Neural cell (in vitro differentiated cells): ENCODE measurements around the gene MTA1. TPM values are rescaled to one million over a fixed set of nuclear protein-coding genes. Genes with fewer than 3 reads are reported as not detected.

Experiments used
- H2AFZ ChIP-seq: fragments of 200-600, 300-800 bp; sonication (generic), shearing (Covaris generic); 2 replicates; pipeline ENCODE4 v1.6.0; 2014; ENCODE audit warnings: low read depth, mild to moderate bottlenecking, antibody characterized with exemption, low read length, moderate library complexity
- H3F3A ChIP-seq: fragments of 200-600 bp; shearing (Covaris generic); 2 replicates; pipeline ENCODE4 v1.6.1; 2016; ENCODE audit warnings: mild to moderate bottlenecking, moderate library complexity, mixed read lengths, antibody characterized with exemption, low read length; ENCODE audit not compliant: insufficient read depth, poor library complexity, severe bottlenecking
- H3K27ac ChIP-seq: fragments of 200-600, 300-800 bp; sonication (generic), shearing (Covaris generic); 2 replicates; pipeline ENCODE4 v1.5.1; 2014; ENCODE audit warnings: mild to moderate bottlenecking, low read length, moderate library complexity
- H3K27me3 ChIP-seq: fragments of 300-800, 200-600 bp; sonication (generic), shearing (Covaris generic); 2 replicates; pipeline ENCODE4 v1.6.0; 2014; ENCODE audit warnings: mild to moderate bottlenecking, low read depth, low read length, moderate library complexity; ENCODE audit not compliant: insufficient read depth
- H3K36me3 ChIP-seq: fragments of 300-800, 200-600 bp; sonication (generic), shearing (Covaris generic); 2 replicates; pipeline ENCODE4 v1.5.1; 2014; ENCODE audit warnings: mild to moderate bottlenecking, antibody characterized with exemption, low read length, moderate library complexity; ENCODE audit not compliant: insufficient read depth
- H3K4me2 ChIP-seq: fragments of 300-800, 200-600 bp; sonication (generic), shearing (Covaris generic); 2 replicates; pipeline ENCODE4 v1.6.0; 2014; ENCODE audit warnings: mild to moderate bottlenecking, low read length
- H3K4me3 ChIP-seq: fragments of 300-800, 200-600 bp; sonication (generic), shearing (Covaris generic); 2 replicates; pipeline ENCODE4 v1.5.1; 2014; ENCODE audit warnings: mild to moderate bottlenecking, low read length, moderate library complexity
- H3K79me2 ChIP-seq: fragments of 200-600 bp; shearing (Covaris generic); replicated peaks from 2 replicates; pipeline ENCODE4 v1.6.0; 2014; ENCODE audit warnings: mild to moderate bottlenecking, low read length, moderate library complexity; ENCODE audit not compliant: insufficient read depth
- H3K9ac ChIP-seq: fragments of 300-800, 200-600 bp; sonication (generic), shearing (Covaris generic); 2 replicates; pipeline ENCODE4 v1.6.1; 2016; ENCODE audit warnings: mild to moderate bottlenecking, low read length, mixed read lengths
- H3K9me2 ChIP-seq: fragments of 200-600 bp; shearing (Covaris generic); 2 replicates; pipeline ENCODE4 v1.6.1; 2016; ENCODE audit warnings: mild to moderate bottlenecking, low read length, mixed read lengths; ENCODE audit not compliant: insufficient read depth
- H3K9me3 ChIP-seq: fragments of 200-600, 300-800 bp; sonication (generic), shearing (Covaris generic); 2 replicates; pipeline ENCODE4 v1.6.1; 2016; ENCODE audit warnings: mild to moderate bottlenecking, mixed run types, low read length, moderate library complexity, mixed read lengths
- H4K20me1 ChIP-seq: fragments of 200-600 bp; shearing (Covaris generic); 2 replicates; pipeline ENCODE4 v1.6.1; 2016; ENCODE audit warnings: mild to moderate bottlenecking, mixed run types; ENCODE audit not compliant: insufficient read depth
- EP300 ChIP-seq: fragments of 450-650 bp; conservative IDR thresholded peaks from 2 replicates; pipeline ENCODE4 v1.6.1; 2014; ENCODE audit warnings: antibody characterized with exemption, mild to moderate bottlenecking, moderate library complexity; ENCODE audit not compliant: poor library complexity, severe bottlenecking
- EZH2 ChIP-seq: fragments of 200-600, 300-800 bp; shearing (Covaris generic), sonication (generic); IDR thresholded peaks from 2 replicates; pipeline ENCODE4 v1.6.1; 2014; ENCODE audit warnings: antibody characterized with exemption, low read length, borderline replicate concordance, mild to moderate bottlenecking; ENCODE audit not compliant: insufficient read depth, poor library complexity, severe bottlenecking
- MXI1 ChIP-seq: fragments of 450-650 bp; conservative IDR thresholded peaks from 2 replicates; pipeline ENCODE4 v1.6.1; 2014; ENCODE audit warnings: antibody characterized with exemption, mild to moderate bottlenecking; ENCODE audit not compliant: poor library complexity, severe bottlenecking
- POLR2AphosphoS5 ChIP-seq: IDR thresholded peaks from 2 replicates; pipeline ENCODE4 v1.6.1; 2012
- RAD21 ChIP-seq: fragments of 450-650 bp; conservative IDR thresholded peaks from 2 replicates; pipeline ENCODE4 v1.6.1; 2014; ENCODE audit warnings: antibody characterized with exemption, mild to moderate bottlenecking, moderate library complexity
- REST ChIP-seq: IDR thresholded peaks from 2 replicates; pipeline ENCODE4 v1.6.1; 2012; ENCODE audit warnings: borderline replicate concordance
- SMC3 ChIP-seq: fragments of 450-650 bp; conservative IDR thresholded peaks from 2 replicates; pipeline ENCODE4 v1.6.1; 2014; ENCODE audit warnings: antibody characterized with exemption, mild to moderate bottlenecking, moderate library complexity; ENCODE audit not compliant: poor library complexity
- TAF1 ChIP-seq: IDR thresholded peaks from 2 replicates; pipeline ENCODE4 v1.6.1; 2012; ENCODE audit warnings: low read depth
- polyA plus RNA-seq: library from polyadenylated mRNA; depleted of rRNA; stranded (reverse); fragments of >200 nt; gene quantifications from 2 replicates; pipeline ENCODE4 v1.2.3, GENCODE V29; 2014
- TF ChIP-seq, protein P1 (sequence below): fragments of 450-650 bp; IDR thresholded peaks from 2 replicates; pipeline ENCODE4 v1.5.1; 2014; ENCODE audit warnings: antibody characterized with exemption, mild to moderate bottlenecking, moderate library complexity; ENCODE audit not compliant: poor library complexity, severe bottlenecking

Gene MTA1
- polyA plus RNA-seq, 1 donor from 2014 or later, result 94.0 TPM

DNA sequence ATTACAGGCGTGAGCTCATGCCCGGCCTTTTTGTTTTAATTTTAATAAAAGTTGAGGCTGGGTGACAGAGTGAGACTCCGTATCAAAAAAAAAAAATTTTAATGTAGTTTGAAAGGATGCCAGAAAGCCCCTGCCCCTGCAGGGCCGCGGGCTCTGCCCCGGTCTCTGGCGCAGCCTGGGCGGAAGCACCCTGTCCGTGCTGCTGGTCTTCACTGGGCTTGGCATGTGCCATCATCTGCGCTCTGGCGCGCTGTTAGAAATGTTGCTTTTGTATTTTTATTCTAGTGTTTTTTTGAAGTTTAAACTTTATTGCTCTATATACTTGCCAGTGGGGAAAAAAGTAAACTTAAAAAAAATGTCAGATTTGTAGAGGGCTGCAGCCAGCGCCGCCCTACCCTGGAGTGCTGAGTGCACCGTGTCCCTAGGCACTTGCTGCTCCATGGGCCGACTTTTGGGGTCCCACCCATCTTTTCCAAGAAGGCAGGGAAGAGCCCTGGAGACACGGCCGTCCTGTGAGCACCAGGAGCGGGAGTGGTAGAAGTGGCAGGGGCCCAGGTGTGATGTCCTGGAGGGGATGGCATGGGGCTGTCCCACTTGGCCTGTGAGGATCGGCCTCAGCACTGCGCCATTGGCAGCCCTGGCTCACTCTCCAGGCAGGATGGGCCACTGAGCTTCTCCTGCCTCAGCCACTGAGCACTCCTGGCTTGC is 4.0 kb downstream of the MTA1 start:
- Histone ChIP-seq H3K4me3 (no peak overlapping the region), H3K36me3 (no peaks in the 10 kb centered on the region), H3K27me3 (no peaks in the 10 kb centered on the region), H3K9me2 (no peaks in the 10 kb centered on the region), H3K27ac (no peak overlapping the region), H3K4me2 (no peak overlapping the region), H3K79me2 (peaks cover 46% of the 10 kb centered on the region), H3K9ac (no peak overlapping the region), H3F3A (peaks cover 3% of the 10 kb centered on the region), H3K9me3 (no peaks in the 10 kb centered on the region), H2AFZ (no peak overlapping the region), H4K20me1 (no peaks in the 10 kb centered on the region)
- TF ChIP-seq RAD21 (no peak), SMC3 (no peak), POLR2AphosphoS5 (no peak), MXI1 (no peak), REST (no peak), EZH2 (no peak), EP300 (no peak), TAF1 (no peak)
- TF ChIP-seq, protein P1, sequence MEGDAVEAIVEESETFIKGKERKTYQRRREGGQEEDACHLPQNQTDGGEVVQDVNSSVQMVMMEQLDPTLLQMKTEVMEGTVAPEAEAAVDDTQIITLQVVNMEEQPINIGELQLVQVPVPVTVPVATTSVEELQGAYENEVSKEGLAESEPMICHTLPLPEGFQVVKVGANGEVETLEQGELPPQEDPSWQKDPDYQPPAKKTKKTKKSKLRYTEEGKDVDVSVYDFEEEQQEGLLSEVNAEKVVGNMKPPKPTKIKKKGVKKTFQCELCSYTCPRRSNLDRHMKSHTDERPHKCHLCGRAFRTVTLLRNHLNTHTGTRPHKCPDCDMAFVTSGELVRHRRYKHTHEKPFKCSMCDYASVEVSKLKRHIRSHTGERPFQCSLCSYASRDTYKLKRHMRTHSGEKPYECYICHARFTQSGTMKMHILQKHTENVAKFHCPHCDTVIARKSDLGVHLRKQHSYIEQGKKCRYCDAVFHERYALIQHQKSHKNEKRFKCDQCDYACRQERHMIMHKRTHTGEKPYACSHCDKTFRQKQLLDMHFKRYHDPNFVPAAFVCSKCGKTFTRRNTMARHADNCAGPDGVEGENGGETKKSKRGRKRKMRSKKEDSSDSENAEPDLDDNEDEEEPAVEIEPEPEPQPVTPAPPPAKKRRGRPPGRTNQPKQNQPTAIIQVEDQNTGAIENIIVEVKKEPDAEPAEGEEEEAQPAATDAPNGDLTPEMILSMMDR, result no peak

DNA sequence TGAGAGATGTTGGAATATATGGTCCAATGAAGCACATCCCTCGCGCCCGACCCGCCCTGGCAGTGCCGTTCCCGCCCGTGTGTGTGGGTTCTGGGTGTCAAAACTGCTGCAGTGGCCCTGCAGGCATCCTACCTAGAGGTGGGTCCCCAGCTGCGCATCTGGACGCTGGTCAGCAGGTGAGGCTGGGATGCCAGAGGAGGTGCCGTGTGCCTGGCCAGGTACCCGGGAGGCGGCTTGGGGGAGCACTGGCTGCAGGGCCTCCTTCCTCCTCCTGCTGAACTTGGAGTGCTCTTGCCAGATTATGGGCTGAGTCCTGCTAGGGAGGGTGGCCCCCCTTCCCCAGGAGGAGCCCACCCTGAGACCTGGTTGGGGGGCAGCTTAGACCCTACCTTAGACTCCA is 5.2 kb downstream of the MTA1 start:
- H3K27ac ChIP-seq, result no peak overlapping the region
- H3K9me2 ChIP-seq, result no peaks in the 10 kb centered on the region
- H4K20me1 ChIP-seq, result no peaks in the 10 kb centered on the region
- H3K4me3 ChIP-seq, result no peak overlapping the region
- no peaks in the 10 kb centered on the region for H3K9me3 ChIP-seq
- TF ChIP-seq EZH2 (no peak), SMC3 (no peak), EP300 (no peak), MXI1 (no peak), REST (no peak), POLR2AphosphoS5 (no peak), TAF1 (no peak), RAD21 (no peak)
- TF ChIP-seq, protein P1, result no peak
- H3K27me3 ChIP-seq, result no peaks in the 10 kb centered on the region
- no peak overlapping the region for H2AFZ ChIP-seq
- H3K79me2 ChIP-seq, result peaks cover 38% of the 10 kb centered on the region
- H3K4me2 ChIP-seq, result no peak overlapping the region
- no peaks in the 10 kb centered on the region for H3F3A ChIP-seq
- no peaks in the 10 kb centered on the region for H3K36me3 ChIP-seq
- no peak overlapping the region for H3K9ac ChIP-seq
